H9 (cell line): ENCODE data around the gene DPT. TPM values are rescaled to one million over a fixed set of nuclear protein-coding genes. Genes with fewer than 3 reads are reported as not detected.

Source experiments
- DNase-seq: peaks from one replicate; pipeline ENCODE4 v3.0.0-alpha.2; 2017
- H2AFZ ChIP-seq: one replicate; pipeline ENCODE4 v1.6.1; 2013; ENCODE audit warnings: mild to moderate bottlenecking, low read length, control low read depth, moderate library complexity
- H2AK5ac ChIP-seq: 2 replicates; pipeline ENCODE4 v1.6.1; 2013; ENCODE audit warnings: low read length, control low read depth, mixed read lengths; ENCODE audit not compliant: insufficient read length
- H2BK120ac ChIP-seq: one replicate; pipeline ENCODE4 v1.6.1; 2013; ENCODE audit warnings: low read depth, mild to moderate bottlenecking, low read length, control low read depth, inconsistent platforms; ENCODE audit not compliant: poor library complexity, severe bottlenecking
- H2BK12ac ChIP-seq: 2 replicates; pipeline ENCODE4 v1.6.1; 2013; ENCODE audit warnings: low read length, control low read depth, mixed read lengths, low read depth; ENCODE audit not compliant: insufficient read length
- H2BK15ac ChIP-seq: 2 replicates; pipeline ENCODE4 v1.6.1; 2013; ENCODE audit warnings: low read depth, low read length, control low read depth
- H2BK20ac ChIP-seq: one replicate; pipeline ENCODE4 v1.6.1; 2013; ENCODE audit warnings: low read depth, mild to moderate bottlenecking, low read length, control low read depth, inconsistent platforms; ENCODE audit not compliant: poor library complexity, severe bottlenecking
- H2BK5ac ChIP-seq: 2 replicates; pipeline ENCODE4 v1.6.1; 2013; ENCODE audit warnings: low read length, control low read depth, mixed read lengths; ENCODE audit not compliant: insufficient read length
- H3K14ac ChIP-seq: 2 replicates; pipeline ENCODE4 v1.6.1; 2013; ENCODE audit warnings: low read length, control low read depth; ENCODE audit not compliant: insufficient read depth
- H3K18ac ChIP-seq: 2 replicates; pipeline ENCODE4 v1.6.1; 2013; ENCODE audit warnings: low read depth, mild to moderate bottlenecking, mixed read lengths, low read length, control low read depth; ENCODE audit not compliant: insufficient read length
- H3K23ac ChIP-seq: 2 replicates; pipeline ENCODE4 v1.6.1; 2013; ENCODE audit warnings: low read length, control low read depth, mixed read lengths, low read depth; ENCODE audit not compliant: insufficient read length
- H3K23me2 ChIP-seq: 2 replicates; pipeline ENCODE4 v1.6.1; 2013; ENCODE audit warnings: low read depth, mild to moderate bottlenecking, mixed read lengths, low read length, control low read depth; ENCODE audit not compliant: insufficient read length, poor library complexity, severe bottlenecking
- H3K27ac ChIP-seq: 2 replicates; pipeline ENCODE4 v1.5.1; 2013; ENCODE audit warnings: low read length, control low read depth, mixed read lengths, low read depth; ENCODE audit not compliant: insufficient read length
- H3K27me3 ChIP-seq: 2 replicates; pipeline ENCODE4 v1.6.1; 2013; ENCODE audit warnings: low read length, control low read depth, inconsistent platforms; ENCODE audit not compliant: insufficient read depth
- H3K4ac ChIP-seq: 2 replicates; pipeline ENCODE4 v1.6.1; 2013; ENCODE audit warnings: low read depth, mild to moderate bottlenecking, control low read depth, inconsistent platforms, low read length, moderate library complexity
- H3K4me1 ChIP-seq: 2 replicates; pipeline ENCODE4 v1.6.1; 2013; ENCODE audit warnings: low read length, control low read depth, inconsistent platforms; ENCODE audit not compliant: insufficient read depth
- H3K4me2 ChIP-seq: 2 replicates; pipeline ENCODE4 v1.6.1; 2013; ENCODE audit warnings: low read length, control low read depth, mixed read lengths; ENCODE audit not compliant: insufficient read length, insufficient read depth
- H3K56ac ChIP-seq: 2 replicates; pipeline ENCODE4 v1.6.1; 2013; ENCODE audit warnings: low read depth, mild to moderate bottlenecking, mixed read lengths, low read length, control low read depth; ENCODE audit not compliant: insufficient read length
- H3K79me1 ChIP-seq: 2 replicates; pipeline ENCODE4 v1.6.1; 2013; ENCODE audit warnings: low read depth, mild to moderate bottlenecking, moderate library complexity, low read length, control low read depth, inconsistent platforms; ENCODE audit not compliant: insufficient read depth, poor library complexity, severe bottlenecking
- H3K79me2 ChIP-seq: 2 replicates; pipeline ENCODE4 v1.6.1; 2013; ENCODE audit warnings: low read length, control low read depth, inconsistent platforms; ENCODE audit not compliant: insufficient read depth
- H3K9ac ChIP-seq: 2 replicates; pipeline ENCODE4 v1.6.1; 2013; ENCODE audit warnings: low read length, control low read depth, mixed read lengths; ENCODE audit not compliant: insufficient read length; ENCODE audit errors: extremely low read depth
- H3K9me3 ChIP-seq: one replicate; pipeline ENCODE4 v1.6.1; 2013; ENCODE audit warnings: low read depth, low read length, inconsistent platforms; ENCODE audit not compliant: control insufficient read depth
- H3T11ph ChIP-seq: one replicate; pipeline ENCODE4 v1.6.1; 2013; ENCODE audit warnings: mild to moderate bottlenecking, low read length, control low read depth, inconsistent platforms
- H4K20me1 ChIP-seq: one replicate; pipeline ENCODE4 v1.6.1; 2013; ENCODE audit not compliant: control insufficient read depth, insufficient read length, insufficient read depth
- H4K5ac ChIP-seq: 2 replicates; pipeline ENCODE4 v1.6.1; 2013; ENCODE audit warnings: low read depth, mild to moderate bottlenecking, mixed read lengths, low read length, control low read depth; ENCODE audit not compliant: insufficient read length
- H4K8ac ChIP-seq: replicated peaks from 2 replicates; pipeline ENCODE4 v1.6.1; 2013; ENCODE audit warnings: low read length, control low read depth, mixed read lengths, low read depth; ENCODE audit not compliant: insufficient read length
- H4K91ac ChIP-seq: 2 replicates; pipeline ENCODE4 v1.6.1; 2013; ENCODE audit warnings: low read depth, mild to moderate bottlenecking, moderate library complexity, mixed read lengths, low read length, control low read depth; ENCODE audit not compliant: insufficient read length
- H3K27ac Mint-ChIP-seq, 3 experiments: 2 replicates in 2 of 3; 3 replicates in 1 of 3; pipeline ENCODE4 v1.8.0; 2020 to 2021; ENCODE audit warnings: mixed read lengths in 3 of 3, mild to moderate bottlenecking in 1 of 3, moderate library complexity in 1 of 3
- H3K27me3 Mint-ChIP-seq: 2 replicates; pipeline ENCODE4 v1.8.0; 2021; ENCODE audit warnings: low read depth, mild to moderate bottlenecking, moderate library complexity, mixed read lengths
- H3K36me3 Mint-ChIP-seq, 3 experiments: 2 replicates in 2 of 3; 3 replicates in 1 of 3; pipeline ENCODE4 v1.8.0; 2020 to 2021; ENCODE audit warnings: low read depth in 3 of 3, mixed read lengths in 3 of 3; ENCODE audit not compliant: insufficient read depth in 1 of 3
- H3K4me1 Mint-ChIP-seq, 2 experiments: 2 replicates each; pipeline ENCODE4 v1.8.0; 2020; ENCODE audit warnings: mixed read lengths in 2 of 2
- H3K4me3 Mint-ChIP-seq, 2 experiments: 2 replicates in 1 of 2; 3 replicates in 1 of 2; pipeline ENCODE4 v1.8.0; 2020 to 2021; ENCODE audit warnings: mild to moderate bottlenecking in 2 of 2, mixed read lengths in 2 of 2, moderate library complexity in 1 of 2
- H3K9me3 Mint-ChIP-seq, 2 experiments: 2 replicates in 1 of 2; 3 replicates in 1 of 2; pipeline ENCODE4 v1.8.0; 2020; ENCODE audit warnings: mild to moderate bottlenecking in 2 of 2, mixed read lengths in 2 of 2, moderate library complexity in 1 of 2
- CTCF ChIP-seq: fragments of 200-600 bp; sonication (generic); conservative IDR thresholded peaks from 3 replicates; pipeline ENCODE4 v1.8.0; 2021; ENCODE audit warnings: antibody characterized with exemption, mild to moderate bottlenecking
- WGBS: extraction: QIAGEN DNeasy Blood & Tissue Kit; methylation state at CpG from one replicate; pipeline ENCODE4 v1.1.7; 2013; ENCODE audit warnings: missing lambda C conversion rate, low lambda C conversion rate, mixed read lengths; ENCODE audit not compliant: insufficient read length; ENCODE audit errors: extremely low coverage; 5-methylcytosine and 5-hydroxymethylcytosine counted together
- total RNA-seq: library from RNA; stranded (reverse); gene quantifications from 2 replicates; pipeline ENCODE4 v1.2.1, GENCODE V29; 2021

Gene DPT
- total RNA-seq, 1 experiment from 2014 or later: not detected

- Histone ChIP-seq H3K27me3 (no peaks in the 10 kb centered on the region), H4K20me1 (no peaks in the 10 kb centered on the region), H4K91ac (no peak overlapping the region), H2AK5ac (no peak overlapping the region), H3K4me1 (no peaks in the 10 kb centered on the region), H3K56ac (no peak overlapping the region), H2BK15ac (no peak overlapping the region), H2AFZ (no peak overlapping the region), H3K18ac (no peak overlapping the region), H3K4ac (no peak overlapping the region), H3K27ac (no peak overlapping the region), H3T11ph (no peak overlapping the region), H3K23me2 (peaks cover 2% of the 10 kb centered on the region), H3K4me2 (no peak overlapping the region), H3K79me1 (no peaks in the 10 kb centered on the region), H3K23ac (no peak overlapping the region), H2BK12ac (no peak overlapping the region), H3K9ac (no peak overlapping the region), H3K14ac (no peak overlapping the region), H2BK20ac (no peak overlapping the region), H2BK120ac (no peak overlapping the region), H2BK5ac (no peak overlapping the region), H3K9me3 (no peaks in the 10 kb centered on the region), H4K8ac (no peak overlapping the region), H4K5ac (no peak overlapping the region), H3K79me2 (no peaks in the 10 kb centered on the region)
- no peak for DNase-seq
- Mint-ChIP-seq H3K4me1 (no peaks in the 10 kb centered on the region), H3K27me3 (no peaks in the 10 kb centered on the region), H3K36me3 (no peaks in the 10 kb centered on the region), H3K9me3 (no peaks in the 10 kb centered on the region), H3K27ac (peak overlapping the region in 1 of 3 experiments; percentile 81; a peak in 3 of 7 replicates), H3K4me3 (no peak overlapping the region)
- WGBS: no CpG with 5 or more reads among the region's 2 CpGs
- TF ChIP-seq CTCF: no peak
These were observed 31.2 kb upstream of the DPT start for GRCh38 chr1:168760241-168760640.
